ENCODE data around the gene CTNND1. TPM values are rescaled to one million over a fixed set of nuclear protein-coding genes. Genes with fewer than 3 reads are reported as not detected.

CTNND1 gene
- total RNA-seq, 1 experiment from 2014 or later = 225 TPM

DNA sequence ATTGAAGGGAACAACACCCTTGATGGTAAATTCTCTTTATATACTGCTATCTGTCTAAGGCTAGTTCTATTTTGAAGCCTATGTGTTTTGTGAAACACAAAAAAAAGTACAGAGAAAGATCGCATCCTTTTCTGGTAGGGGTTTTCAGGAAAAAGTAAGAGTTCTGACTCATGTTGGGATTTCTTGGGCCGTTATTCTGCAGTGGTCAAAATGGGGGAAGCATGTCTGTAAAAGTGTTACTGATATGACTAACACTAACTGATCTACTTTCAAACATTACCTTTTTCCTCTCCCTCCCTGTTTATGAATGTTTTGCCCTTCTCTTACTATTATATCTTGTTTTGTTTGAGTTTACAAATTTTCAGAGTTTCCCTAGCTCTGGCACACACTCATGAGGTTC lies 53.9 kb downstream of the CTNND1 start:
- H3K4me3 ChIP-seq (ENCODE audit: low read depth, low read length) = no peak overlapping the region
- H3K4me1 Mint-ChIP-seq (ENCODE audit: low read depth, unreplicated experiment) = peaks cover 10% of the 10 kb centered on the region
- no peaks in the 10 kb centered on the region for H3K27me3 ChIP-seq (replicated peaks; ENCODE audit: control insufficient read depth, insufficient read depth, low read length)
- no peaks in the 10 kb centered on the region for H3K9me3 Mint-ChIP-seq (ENCODE audit: unreplicated experiment)
- no peak overlapping the region for H3K27ac Mint-ChIP-seq (ENCODE audit: unreplicated experiment)
- intact Hi-C loops (cut with micrococcal nuclease; ENCODE audit: unreplicated experiment) = no loop called here
- TF ChIP-seq, protein P1, sequence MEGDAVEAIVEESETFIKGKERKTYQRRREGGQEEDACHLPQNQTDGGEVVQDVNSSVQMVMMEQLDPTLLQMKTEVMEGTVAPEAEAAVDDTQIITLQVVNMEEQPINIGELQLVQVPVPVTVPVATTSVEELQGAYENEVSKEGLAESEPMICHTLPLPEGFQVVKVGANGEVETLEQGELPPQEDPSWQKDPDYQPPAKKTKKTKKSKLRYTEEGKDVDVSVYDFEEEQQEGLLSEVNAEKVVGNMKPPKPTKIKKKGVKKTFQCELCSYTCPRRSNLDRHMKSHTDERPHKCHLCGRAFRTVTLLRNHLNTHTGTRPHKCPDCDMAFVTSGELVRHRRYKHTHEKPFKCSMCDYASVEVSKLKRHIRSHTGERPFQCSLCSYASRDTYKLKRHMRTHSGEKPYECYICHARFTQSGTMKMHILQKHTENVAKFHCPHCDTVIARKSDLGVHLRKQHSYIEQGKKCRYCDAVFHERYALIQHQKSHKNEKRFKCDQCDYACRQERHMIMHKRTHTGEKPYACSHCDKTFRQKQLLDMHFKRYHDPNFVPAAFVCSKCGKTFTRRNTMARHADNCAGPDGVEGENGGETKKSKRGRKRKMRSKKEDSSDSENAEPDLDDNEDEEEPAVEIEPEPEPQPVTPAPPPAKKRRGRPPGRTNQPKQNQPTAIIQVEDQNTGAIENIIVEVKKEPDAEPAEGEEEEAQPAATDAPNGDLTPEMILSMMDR (IDR thresholded peaks at IDR 0.05; ENCODE audit: insufficient read depth in 1 of 2, low read depth in 1 of 2, low read length in 1 of 2, severe bottlenecking in 1 of 2, unreplicated experiment in 1 of 2) = no peak
- ChIA-PET POLR2A (no interaction called here), CTCF (no interaction called here)
- peaks cover 13% of the 10 kb centered on the region for H3K36me3 ChIP-seq (ENCODE audit: control insufficient read depth, insufficient read depth, low read length)
- H3K27me3 Mint-ChIP-seq (ENCODE audit: insufficient read depth, unreplicated experiment) = no peaks in the 10 kb centered on the region
- no peaks in the 10 kb centered on the region for H3K4me1 ChIP-seq
- peaks cover 89% of the 10 kb centered on the region for H3K36me3 Mint-ChIP-seq (ENCODE audit: insufficient read depth, unreplicated experiment)
- no peak for DNase-seq
- no peaks in the 10 kb centered on the region for H3K9me3 ChIP-seq
- H3K4me3 Mint-ChIP-seq (ENCODE audit: unreplicated experiment) = no peak overlapping the region
- no TSS peak for BruUV-seq (replicated peaks)

- Mint-ChIP-seq H3K36me3 (ENCODE audit: insufficient read depth, unreplicated experiment) (peaks cover 89% of the 10 kb centered on the region), H3K9me3 (ENCODE audit: unreplicated experiment) (no peaks in the 10 kb centered on the region), H3K4me1 (ENCODE audit: low read depth, unreplicated experiment) (peaks cover 10% of the 10 kb centered on the region), H3K4me3 (ENCODE audit: unreplicated experiment) (no peak overlapping the region), H3K27me3 (ENCODE audit: insufficient read depth, unreplicated experiment) (no peaks in the 10 kb centered on the region), H3K27ac (ENCODE audit: unreplicated experiment) (no peak overlapping the region)
- intact Hi-C loops (cut with micrococcal nuclease; ENCODE audit: unreplicated experiment) = no loop called here
- TF ChIP-seq, protein P1 (IDR thresholded peaks at IDR 0.05; ENCODE audit: insufficient read depth in 1 of 2, low read depth in 1 of 2, low read length in 1 of 2, severe bottlenecking in 1 of 2, unreplicated experiment in 1 of 2) = no peak
- H3K4me3 ChIP-seq (ENCODE audit: low read depth, low read length) = no peak overlapping the region
- CTCF ChIA-PET = no interaction called here
- DNase-seq = no peak
- H3K9me3 ChIP-seq = no peaks in the 10 kb centered on the region
- BruUV-seq (replicated peaks) = no TSS peak
- POLR2A ChIA-PET = no interaction called here
- no peaks in the 10 kb centered on the region for H3K27me3 ChIP-seq (replicated peaks; ENCODE audit: control insufficient read depth, insufficient read depth, low read length)
- H3K4me1 ChIP-seq = no peaks in the 10 kb centered on the region
- H3K36me3 ChIP-seq (ENCODE audit: control insufficient read depth, insufficient read depth, low read length) = peaks cover 11% of the 10 kb centered on the region
These were observed 54.3 kb downstream of the CTNND1 start for GRCh38 chr11:57815877-57816276.

DNA sequence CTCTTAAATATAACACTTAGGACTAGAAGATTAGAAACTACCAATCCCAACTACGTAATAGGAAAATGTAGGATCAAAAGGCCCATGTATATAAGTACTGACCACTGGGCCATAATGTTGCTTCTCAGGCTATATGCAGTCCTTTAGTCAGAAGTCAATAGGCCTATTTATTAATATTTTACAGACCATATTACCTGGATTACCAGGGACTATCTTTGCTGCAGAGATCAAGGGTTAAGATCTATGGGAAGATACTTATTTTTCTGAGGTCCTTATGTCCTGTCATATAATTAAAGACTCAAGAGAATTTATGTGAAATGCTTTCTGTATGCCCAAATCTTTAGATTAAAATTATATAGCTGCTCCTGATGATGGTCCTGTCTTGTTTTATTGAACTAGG lies 57.2 kb downstream of the CTNND1 start:
- no peak for DNase-seq
- Histone ChIP-seq H3K4me1 (no peaks in the 10 kb centered on the region), H3K4me3 (ENCODE audit: low read depth, low read length) (no peak overlapping the region), H3K36me3 (ENCODE audit: control insufficient read depth, insufficient read depth, low read length) (peaks cover 8% of the 10 kb centered on the region), H3K27me3 (replicated peaks; ENCODE audit: control insufficient read depth, insufficient read depth, low read length) (no peaks in the 10 kb centered on the region), H3K9me3 (no peaks in the 10 kb centered on the region)
- peaks cover 10% of the 10 kb centered on the region for H3K4me1 Mint-ChIP-seq (ENCODE audit: low read depth, unreplicated experiment)
- no peaks in the 10 kb centered on the region for H3K9me3 Mint-ChIP-seq (ENCODE audit: unreplicated experiment)
- no peak overlapping the region for H3K4me3 Mint-ChIP-seq (ENCODE audit: unreplicated experiment)
- intact Hi-C loops (cut with micrococcal nuclease; ENCODE audit: unreplicated experiment) = no loop called here
- ChIA-PET POLR2A (no interaction called here), CTCF (no interaction called here)
- H3K36me3 Mint-ChIP-seq (ENCODE audit: insufficient read depth, unreplicated experiment) = peaks cover 85% of the 10 kb centered on the region
- H3K27me3 Mint-ChIP-seq (ENCODE audit: insufficient read depth, unreplicated experiment) = no peaks in the 10 kb centered on the region
- TF ChIP-seq, protein P1 (IDR thresholded peaks at IDR 0.05; ENCODE audit: insufficient read depth in 1 of 2, low read depth in 1 of 2, low read length in 1 of 2, severe bottlenecking in 1 of 2, unreplicated experiment in 1 of 2) = no peak
- BruUV-seq (replicated peaks) = no TSS peak
- no peak overlapping the region for H3K27ac Mint-ChIP-seq (ENCODE audit: unreplicated experiment)
